Left lung (tissue), 14 donors: Measurements from ENCODE around the gene ZC2HC1C. TPM values are rescaled to one million over a fixed set of nuclear protein-coding genes. Genes with fewer than 3 reads are reported as not detected.
A peak's percentile ranks its signal among the peaks of the same experiment; 100 is the strongest.

Experiments used
- ATAC-seq: fragments of 200-7000 bp; cut with Tn5 transposase; one replicate; pipeline ENCODE4 v1.9.1; 2020; ENCODE audit warnings: moderate library complexity
- DNase-seq, 4 donors: peaks; one replicate each; pipeline ENCODE4 v3.0.0-alpha.2; 2013 to 2020
- H3K27ac ChIP-seq, 2 donors: fragments of 200-600 bp; sonication (generic) in 1 of 2; one replicate each; pipeline versions ENCODE4 v1.5.0 to v1.8.0; 2020 to 2021
- H3K27me3 ChIP-seq, 2 donors: fragments of 200-600 bp; sonication (generic) in 1 of 2; one replicate each; pipeline versions ENCODE4 v1.5.0 to v1.8.0; 2020 to 2021
- H3K36me3 ChIP-seq, 2 donors: fragments of 200-600 bp; sonication (generic) in 1 of 2; one replicate each; pipeline versions ENCODE4 v1.5.0 to v1.8.0; 2020 to 2021
- H3K4me1 ChIP-seq, 2 donors: fragments of 200-600 bp; one replicate each; pipeline ENCODE4 v1.8.0; 2021
- H3K4me3 ChIP-seq, 2 donors: fragments of 200-600 bp; sonication (generic) in 1 of 2; one replicate each; pipeline versions ENCODE4 v1.5.0 to v1.8.0; 2020 to 2021; ENCODE audit warnings: mild to moderate bottlenecking in 1 of 2
- H3K9me3 ChIP-seq, 2 donors: fragments of 200-600 bp; sonication (generic) in 1 of 2; one replicate each; pipeline versions ENCODE4 v1.5.0 to v1.8.0; 2020 to 2021
- intact Hi-C, 2 donors: fragments of 100-400 bp; cut with DNase I; formaldehyde crosslinking; loops; one replicate each; pipeline versions ENCODE4 v1.11.2 to v1.14.2; 2022
- long read RNA-seq, 12 donors: library from polyadenylated mRNA in 2 of 12; unstranded in 2 of 12; transcript quantifications; one replicate each; pipeline ENCODE4 v2.0.0 and lab custom pipeline, GENCODE V29; 2019 to 2026
- polyA plus RNA-seq, 6 donors: library from polyadenylated mRNA; unstranded; fragments of 120-200 nt; gene quantifications; one replicate each; pipeline ENCODE4 v1.2.1, GENCODE V29; 2013; ENCODE audit not compliant: insufficient read length in 6 of 6
- total RNA-seq, 2 donors: library from RNA; stranded (reverse); fragmentation: NEBNext Ultra II Directional; extraction: Animal tissue kit (Norgen Biotek cat#: 25700); gene quantifications; one replicate each; pipeline ENCODE4 v1.2.1, GENCODE V29; 2021
- TF ChIP-seq, protein P1 (sequence below), 2 donors: fragments of 200-600 bp; sonication (generic) in 1 of 2; IDR thresholded peaks; one replicate each; pipeline versions ENCODE4 v1.5.0 to v1.8.0; 2021; ENCODE audit warnings: antibody characterized with exemption in 2 of 2
- donor health status: DM: no; HTN: yes; CAD: no.
- donor health status: DM: no; HTN: no; CAD: no.

ZC2HC1C gene, protein sequence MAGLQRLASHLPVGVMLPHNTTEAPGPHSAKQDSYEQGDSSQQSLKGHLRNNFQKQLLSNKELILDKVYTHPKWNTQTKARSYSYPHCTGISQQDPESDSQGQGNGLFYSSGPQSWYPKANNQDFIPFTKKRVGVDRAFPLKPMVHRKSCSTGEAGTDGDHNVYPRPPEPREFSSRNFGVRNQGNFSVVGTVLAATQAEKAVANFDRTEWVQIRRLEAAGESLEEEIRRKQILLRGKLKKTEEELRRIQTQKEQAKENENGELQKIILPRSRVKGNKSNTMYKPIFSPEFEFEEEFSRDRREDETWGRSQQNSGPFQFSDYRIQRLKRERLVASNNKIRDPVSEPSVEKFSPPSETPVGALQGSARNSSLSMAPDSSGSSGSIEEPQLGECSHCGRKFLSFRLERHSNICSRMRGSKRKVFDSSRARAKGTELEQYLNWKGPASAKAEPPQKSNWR
- total RNA-seq (1 to 10 TPM; 3.1 to 4.6 TPM), polyA plus RNA-seq (1 to 10 TPM; 3.5 to 6.6 (median 5.3) TPM)
- long read RNA-seq, donor 1, full-length matches to known transcripts: 1 of 75 reads
- long read RNA-seq, donor 1, partial matches to known transcripts: 69 of 75 reads
- long read RNA-seq, donor 1, other reads (novel, unspliced or antisense): 5 of 75 reads
- long read RNA-seq, donor 2: 0 reads
- long read RNA-seq, donor 3, partial matches to known transcripts: 0 of 1 reads
- long read RNA-seq, donor 3, other reads (novel, unspliced or antisense): 0 of 1 reads
- long read RNA-seq, donor 4, partial matches to known transcripts: 0 of 2 reads
- long read RNA-seq, donor 4, other reads (novel, unspliced or antisense): 1 of 2 reads
- long read RNA-seq, donor 5: 0 reads
- long read RNA-seq, donor 6: 0 reads
- long read RNA-seq, donor 7: 0 reads
- long read RNA-seq, donor 8: 0 reads
- long read RNA-seq, donor 9: 0 reads
- long read RNA-seq, donor 10, full-length matches to known transcripts: 1 of 1 reads
- long read RNA-seq, donor 10, partial matches to known transcripts: 0 of 1 reads
- long read RNA-seq, donor 10, other reads (novel, unspliced or antisense): 0 of 1 reads
- long read RNA-seq, donor 11: 0 reads
- long read RNA-seq, donor 12: 0 reads

DNA sequence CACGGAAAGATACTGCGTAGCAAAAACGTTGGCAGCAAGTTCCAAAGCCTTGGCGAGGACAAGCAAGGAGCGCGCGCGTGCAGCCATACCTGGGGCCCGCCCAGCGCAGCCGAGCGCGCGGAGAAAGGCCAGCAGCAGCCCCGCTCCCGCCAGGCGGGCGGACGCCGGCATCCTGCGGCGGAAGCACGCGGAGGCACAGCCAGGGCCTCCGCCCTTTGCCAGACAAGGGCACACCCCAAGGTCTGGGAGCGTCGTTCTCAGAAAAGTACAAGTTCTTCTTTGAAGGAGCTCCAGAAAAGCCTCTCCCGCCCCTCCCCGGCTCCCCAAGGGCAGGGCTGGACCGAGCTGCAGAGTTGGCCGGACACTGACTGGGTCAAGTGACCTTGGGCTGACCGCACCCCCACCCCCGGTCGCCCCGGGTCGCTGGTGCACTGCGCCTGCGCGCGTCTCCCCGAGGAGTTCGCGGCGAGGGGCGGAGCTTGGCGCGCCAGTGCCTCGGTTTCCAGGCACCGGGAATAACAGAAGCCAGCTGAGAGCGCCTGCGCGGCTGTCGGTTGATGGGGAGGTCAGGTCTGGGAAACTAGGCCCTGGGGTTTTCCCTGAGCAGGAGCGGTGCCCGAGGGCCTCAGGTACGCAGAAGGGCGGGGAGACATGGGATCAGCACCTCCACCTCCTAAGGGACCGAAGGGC lies at the start of gene ZC2HC1C:
Gene ZC2HC1C, plus strand, starts transcription at position 521 of the 690 bp plus-strand sequence. CDS start 933 bp downstream, outside the sequence.
- Histone ChIP-seq H3K27ac (peak within 1 kb of the TSS; percentile 91 to 94), H3K9me3 (no peaks in the 10 kb centered on the region), H3K4me3 (peak within 1 kb of the TSS; percentile 46 to 53), H3K27me3 (no peaks in the 10 kb centered on the region), H3K36me3 (no peaks in the 10 kb centered on the region), H3K4me1 (peaks cover 5 to 34% of the 10 kb centered on the region in 2 donors)
- DNase-seq (peak; percentile 91 to 98 (median 96)), ATAC-seq (peak; percentile 93)
- TF ChIP-seq, protein P1, sequence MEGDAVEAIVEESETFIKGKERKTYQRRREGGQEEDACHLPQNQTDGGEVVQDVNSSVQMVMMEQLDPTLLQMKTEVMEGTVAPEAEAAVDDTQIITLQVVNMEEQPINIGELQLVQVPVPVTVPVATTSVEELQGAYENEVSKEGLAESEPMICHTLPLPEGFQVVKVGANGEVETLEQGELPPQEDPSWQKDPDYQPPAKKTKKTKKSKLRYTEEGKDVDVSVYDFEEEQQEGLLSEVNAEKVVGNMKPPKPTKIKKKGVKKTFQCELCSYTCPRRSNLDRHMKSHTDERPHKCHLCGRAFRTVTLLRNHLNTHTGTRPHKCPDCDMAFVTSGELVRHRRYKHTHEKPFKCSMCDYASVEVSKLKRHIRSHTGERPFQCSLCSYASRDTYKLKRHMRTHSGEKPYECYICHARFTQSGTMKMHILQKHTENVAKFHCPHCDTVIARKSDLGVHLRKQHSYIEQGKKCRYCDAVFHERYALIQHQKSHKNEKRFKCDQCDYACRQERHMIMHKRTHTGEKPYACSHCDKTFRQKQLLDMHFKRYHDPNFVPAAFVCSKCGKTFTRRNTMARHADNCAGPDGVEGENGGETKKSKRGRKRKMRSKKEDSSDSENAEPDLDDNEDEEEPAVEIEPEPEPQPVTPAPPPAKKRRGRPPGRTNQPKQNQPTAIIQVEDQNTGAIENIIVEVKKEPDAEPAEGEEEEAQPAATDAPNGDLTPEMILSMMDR (IDR thresholded peaks at IDR 0.05): no peak
- intact Hi-C loops: no loop called here

- DNase-seq (no peak), ATAC-seq (no peak)
- TF ChIP-seq, protein P1 (IDR thresholded peaks at IDR 0.05): no peak
- intact Hi-C loops: no loop called here
- H3K27ac ChIP-seq: peak overlapping the region in 1 of 2 donors; percentile 23
- H3K4me1 ChIP-seq: peaks cover 0 to 10% of the 10 kb centered on the region in 2 donors
- peaks cover 0 to 69% of the 10 kb centered on the region in 2 donors for H3K36me3 ChIP-seq
- no peaks in the 10 kb centered on the region for H3K9me3 ChIP-seq
- no peaks in the 10 kb centered on the region for H3K27me3 ChIP-seq
- H3K4me3 ChIP-seq: no peak overlapping the region
Measured at GRCh38 chr14:75022655-75023054, 46.8 kb upstream of the ZC2HC1C start.

- no peak overlapping the region for H3K4me3 ChIP-seq
- no peaks in the 10 kb centered on the region for H3K9me3 ChIP-seq
- peaks cover 0 to 64% of the 10 kb centered on the region in 2 donors for H3K36me3 ChIP-seq
- DNase-seq: no peak
- no peak for ATAC-seq
- H3K4me1 ChIP-seq: peaks cover 0 to 10% of the 10 kb centered on the region in 2 donors
- intact Hi-C loops: no loop called here
- H3K27me3 ChIP-seq: no peaks in the 10 kb centered on the region
- H3K27ac ChIP-seq: peak overlapping the region in 1 of 2 donors; percentile 23
- TF ChIP-seq, protein P1 (IDR thresholded peaks at IDR 0.05): no peak
Measured at GRCh38 chr14:75023108-75023507, 46.3 kb upstream of the ZC2HC1C start.

GRCh38 chr14:75025082-75025481 lies 44.4 kb upstream of the ZC2HC1C start:
- Histone ChIP-seq H3K4me3 (no peak overlapping the region), H3K27ac (peak overlapping the region in 1 of 2 donors; percentile 51), H3K36me3 (peaks cover 0 to 64% of the 10 kb centered on the region in 2 donors), H3K27me3 (no peaks in the 10 kb centered on the region), H3K9me3 (no peaks in the 10 kb centered on the region), H3K4me1 (peaks cover 0 to 10% of the 10 kb centered on the region in 2 donors)
- DNase-seq (no peak), ATAC-seq (peak; percentile 26)
- intact Hi-C loops: no loop called here
- TF ChIP-seq, protein P1 (IDR thresholded peaks at IDR 0.05): no peak
